Measurements from ENCODE around the gene ARHGEF28.

ARHGEF28 gene

GRCh38 chr5:73975845-73976244 is 349.8 kb downstream of the ARHGEF28 start:
- Histone ChIP-seq H3K4me3 (replicated peaks; ENCODE audit: insufficient read depth, low read length) (no peak overlapping the region), H3K27me3 (ENCODE audit: insufficient read depth, poor library complexity, severe bottlenecking) (no peaks in the 10 kb centered on the region), H3K27ac (replicated peaks) (no peak overlapping the region)
- no peak for TF ChIP-seq SPI1 (IDR thresholded peaks at IDR 0.05; ENCODE audit: borderline replicate concordance, low read depth)
- no peak for TF ChIP-seq CTCF (IDR thresholded peaks at IDR 0.05; ENCODE audit: insufficient read depth, low read length)
- no peak for TF ChIP-seq POLR2AphosphoS5 (IDR thresholded peaks at IDR 0.05; ENCODE audit: low read depth)
- TF ChIP-seq GABPA (IDR thresholded peaks at IDR 0.05; ENCODE audit: low read depth) = no peak
- TF ChIP-seq REST (IDR thresholded peaks at IDR 0.05; ENCODE audit: insufficient replicate concordance, low read depth) = no peak
- no peak for DNase-seq (ENCODE audit: low read depth in 1 of 2, low spot score in 1 of 2)

- Histone ChIP-seq H3K27me3 (ENCODE audit: insufficient read depth, poor library complexity, severe bottlenecking) (no peaks in the 10 kb centered on the region), H3K27ac (replicated peaks) (no peak overlapping the region), H3K4me3 (replicated peaks; ENCODE audit: insufficient read depth, low read length) (no peak overlapping the region)
- TF ChIP-seq POLR2AphosphoS5 (IDR thresholded peaks at IDR 0.05; ENCODE audit: low read depth) (no peak), SPI1 (IDR thresholded peaks at IDR 0.05; ENCODE audit: borderline replicate concordance, low read depth) (no peak), CTCF (IDR thresholded peaks at IDR 0.05; ENCODE audit: insufficient read depth, low read length) (no peak), GABPA (IDR thresholded peaks at IDR 0.05; ENCODE audit: low read depth) (no peak), REST (IDR thresholded peaks at IDR 0.05; ENCODE audit: insufficient replicate concordance, low read depth) (no peak)
- DNase-seq (ENCODE audit: low read depth in 1 of 2, low spot score in 1 of 2) = no peak
These were observed 351.1 kb downstream of the ARHGEF28 start for GRCh38 chr5:73977146-73977545.

GRCh38 chr5:73979321-73979720 is 353.3 kb downstream of the ARHGEF28 start:
- DNase-seq (ENCODE audit: low read depth in 1 of 2, low spot score in 1 of 2) = no peak
- Histone ChIP-seq H3K27ac (replicated peaks) (no peak overlapping the region), H3K4me3 (replicated peaks; ENCODE audit: insufficient read depth, low read length) (no peak overlapping the region), H3K27me3 (ENCODE audit: insufficient read depth, poor library complexity, severe bottlenecking) (no peaks in the 10 kb centered on the region)
- no peak for TF ChIP-seq CTCF (IDR thresholded peaks at IDR 0.05; ENCODE audit: insufficient read depth, low read length)
- TF ChIP-seq POLR2AphosphoS5 (IDR thresholded peaks at IDR 0.05; ENCODE audit: low read depth) = no peak
- no peak for TF ChIP-seq GABPA (IDR thresholded peaks at IDR 0.05; ENCODE audit: low read depth)
- no peak for TF ChIP-seq SPI1 (IDR thresholded peaks at IDR 0.05; ENCODE audit: borderline replicate concordance, low read depth)
- no peak for TF ChIP-seq REST (IDR thresholded peaks at IDR 0.05; ENCODE audit: insufficient replicate concordance, low read depth)

Data from HL-60 (cell line).